ENCODE measurements around the gene SF3B4.

The SF3B4 gene

GRCh38 chr1:149884433-149885338 lies 42.9 kb downstream of the SF3B4 start:
- H3K9me3 ChIP-seq (ENCODE audit: control insufficient read depth, low read length) = no peaks in the 10 kb centered on the region
- H3K4me1 ChIP-seq (ENCODE audit: control insufficient read depth, insufficient read depth, low read length, poor library complexity, severe bottlenecking) = peaks cover 6% of the 10 kb centered on the region
- H3K36me3 ChIP-seq (ENCODE audit: control insufficient read depth, insufficient read depth, low read length) = no peaks in the 10 kb centered on the region
- DNase-seq = no peak
- H3K27me3 ChIP-seq (replicated peaks; ENCODE audit: control insufficient read depth, insufficient read depth, low read length, poor library complexity, severe bottlenecking) = no peaks in the 10 kb centered on the region
- peak overlapping the region; percentile 66 for H3K4me3 ChIP-seq (ENCODE audit: insufficient read depth, low read depth, low read length, poor library complexity, severe bottlenecking)
- peak overlapping the region; percentile 81 for H3K27ac ChIP-seq (ENCODE audit: insufficient read depth, low read length, poor library complexity, severe bottlenecking)

- Histone ChIP-seq H3K36me3 (ENCODE audit: control insufficient read depth, insufficient read depth, low read length) (no peaks in the 10 kb centered on the region), H3K4me3 (ENCODE audit: insufficient read depth, low read depth, low read length, poor library complexity, severe bottlenecking) (no peak overlapping the region), H3K4me1 (ENCODE audit: control insufficient read depth, insufficient read depth, low read length, poor library complexity, severe bottlenecking) (peaks cover 13% of the 10 kb centered on the region), H3K27ac (ENCODE audit: insufficient read depth, low read length, poor library complexity, severe bottlenecking) (no peak overlapping the region), H3K27me3 (replicated peaks; ENCODE audit: control insufficient read depth, insufficient read depth, low read length, poor library complexity, severe bottlenecking) (no peaks in the 10 kb centered on the region), H3K9me3 (ENCODE audit: control insufficient read depth, low read length) (no peaks in the 10 kb centered on the region)
- no peak for DNase-seq
Observed at GRCh38 chr1:149883598-149884247, 43.9 kb downstream of the SF3B4 start.

- H3K27ac ChIP-seq (ENCODE audit: insufficient read depth, low read length, poor library complexity, severe bottlenecking) = no peak overlapping the region
- peaks cover 13% of the 10 kb centered on the region for H3K4me1 ChIP-seq (ENCODE audit: control insufficient read depth, insufficient read depth, low read length, poor library complexity, severe bottlenecking)
- no peaks in the 10 kb centered on the region for H3K27me3 ChIP-seq (replicated peaks; ENCODE audit: control insufficient read depth, insufficient read depth, low read length, poor library complexity, severe bottlenecking)
- no peaks in the 10 kb centered on the region for H3K36me3 ChIP-seq (ENCODE audit: control insufficient read depth, insufficient read depth, low read length)
- no peak for DNase-seq
- no peaks in the 10 kb centered on the region for H3K9me3 ChIP-seq (ENCODE audit: control insufficient read depth, low read length)
- H3K4me3 ChIP-seq (ENCODE audit: insufficient read depth, low read depth, low read length, poor library complexity, severe bottlenecking) = no peak overlapping the region
Observed at GRCh38 chr1:149881876-149882275, 45.7 kb downstream of the SF3B4 start.

- no peaks in the 10 kb centered on the region for H3K9me3 ChIP-seq (ENCODE audit: control insufficient read depth, low read length)
- DNase-seq = no peak
- no peaks in the 10 kb centered on the region for H3K36me3 ChIP-seq (ENCODE audit: control insufficient read depth, insufficient read depth, low read length)
- no peaks in the 10 kb centered on the region for H3K27me3 ChIP-seq (replicated peaks; ENCODE audit: control insufficient read depth, insufficient read depth, low read length, poor library complexity, severe bottlenecking)
- H3K27ac ChIP-seq (ENCODE audit: insufficient read depth, low read length, poor library complexity, severe bottlenecking) = no peak overlapping the region
- peaks cover 12% of the 10 kb centered on the region for H3K4me1 ChIP-seq (ENCODE audit: control insufficient read depth, insufficient read depth, low read length, poor library complexity, severe bottlenecking)
- H3K4me3 ChIP-seq (ENCODE audit: insufficient read depth, low read depth, low read length, poor library complexity, severe bottlenecking) = no peak overlapping the region
Observed at GRCh38 chr1:149879556-149879955, 48.0 kb downstream of the SF3B4 start.

GRCh38 chr1:149877211-149877946 lies 50.2 kb downstream of the SF3B4 start:
- Histone ChIP-seq H3K36me3 (ENCODE audit: control insufficient read depth, insufficient read depth, low read length) (no peaks in the 10 kb centered on the region), H3K27me3 (replicated peaks; ENCODE audit: control insufficient read depth, insufficient read depth, low read length, poor library complexity, severe bottlenecking) (no peaks in the 10 kb centered on the region), H3K4me3 (ENCODE audit: insufficient read depth, low read depth, low read length, poor library complexity, severe bottlenecking) (no peak overlapping the region), H3K27ac (ENCODE audit: insufficient read depth, low read length, poor library complexity, severe bottlenecking) (no peak overlapping the region), H3K9me3 (ENCODE audit: control insufficient read depth, low read length) (no peaks in the 10 kb centered on the region), H3K4me1 (ENCODE audit: control insufficient read depth, insufficient read depth, low read length, poor library complexity, severe bottlenecking) (peaks cover 9% of the 10 kb centered on the region)
- no peak for DNase-seq
